Adipocyte (in vitro differentiated cells): Measurements from ENCODE around the gene PRDM8.
A peak's percentile ranks its signal among the peaks of the same experiment; 100 is the strongest.

ENCODE experiments used
- DNase-seq: peaks from one replicate; pipeline ENCODE4 v3.0.0-alpha.2; 2015; ENCODE audit warnings: low read depth
- H3K27me3 ChIP-seq: replicated peaks from 2 replicates; pipeline ENCODE4 v1.7.0; 2013; ENCODE audit warnings: mild to moderate bottlenecking, low read length, moderate library complexity; ENCODE audit not compliant: control insufficient read depth, insufficient read depth
- H3K36me3 ChIP-seq: 2 replicates; pipeline ENCODE4 v1.7.0; 2013; ENCODE audit warnings: low read length, mild to moderate bottlenecking, moderate library complexity; ENCODE audit not compliant: control insufficient read depth, insufficient read depth, severe bottlenecking
- H3K4me1 ChIP-seq: 2 replicates; pipeline ENCODE4 v1.7.0; 2013; ENCODE audit warnings: mild to moderate bottlenecking, low read length, moderate library complexity; ENCODE audit not compliant: control insufficient read depth, insufficient read depth
- H3K4me3 ChIP-seq: 2 replicates; pipeline ENCODE4 v1.7.0; 2013; ENCODE audit warnings: mild to moderate bottlenecking, low read length, moderate library complexity
- H3K9ac ChIP-seq: 2 replicates; pipeline ENCODE4 v1.7.0; 2013; ENCODE audit warnings: mild to moderate bottlenecking, low read length, moderate library complexity
- H3K9me3 ChIP-seq: 2 replicates; pipeline ENCODE4 v1.7.0; 2013; ENCODE audit warnings: mild to moderate bottlenecking, low read length, moderate library complexity; ENCODE audit not compliant: control insufficient read depth

Gene PRDM8

GRCh38 chr4:80216100-80216761 is 18.9 kb downstream of the PRDM8 start:
- Histone ChIP-seq H3K9me3 (no peaks in the 10 kb centered on the region), H3K4me1 (peaks cover 4% of the 10 kb centered on the region), H3K9ac (no peak overlapping the region), H3K27me3 (no peaks in the 10 kb centered on the region), H3K36me3 (no peaks in the 10 kb centered on the region), H3K4me3 (no peak overlapping the region)
- no peak for DNase-seq

GRCh38 chr4:80219301-80220025 is 22.2 kb downstream of the PRDM8 start:
- no peak for DNase-seq
- Histone ChIP-seq H3K4me1 (no peaks in the 10 kb centered on the region), H3K4me3 (no peak overlapping the region), H3K9me3 (no peaks in the 10 kb centered on the region), H3K27me3 (no peaks in the 10 kb centered on the region), H3K36me3 (no peaks in the 10 kb centered on the region), H3K9ac (no peak overlapping the region)

- Histone ChIP-seq H3K9ac (no peak overlapping the region), H3K4me1 (peaks cover 1% of the 10 kb centered on the region), H3K27me3 (no peaks in the 10 kb centered on the region), H3K4me3 (no peak overlapping the region), H3K9me3 (no peaks in the 10 kb centered on the region), H3K36me3 (no peaks in the 10 kb centered on the region)
- DNase-seq = no peak
Observed at GRCh38 chr4:80220711-80221110, 23.4 kb downstream of the PRDM8 start.

GRCh38 chr4:80221161-80221560 is 23.9 kb downstream of the PRDM8 start:
- Histone ChIP-seq H3K4me3 (no peak overlapping the region), H3K36me3 (no peaks in the 10 kb centered on the region), H3K4me1 (peaks cover 5% of the 10 kb centered on the region), H3K9ac (no peak overlapping the region), H3K27me3 (no peaks in the 10 kb centered on the region), H3K9me3 (no peaks in the 10 kb centered on the region)
- DNase-seq = peak; percentile 82

- no peak overlapping the region for H3K9ac ChIP-seq
- peaks cover 8% of the 10 kb centered on the region for H3K4me1 ChIP-seq
- no peak for DNase-seq
- H3K4me3 ChIP-seq = no peak overlapping the region
- no peaks in the 10 kb centered on the region for H3K27me3 ChIP-seq
- no peaks in the 10 kb centered on the region for H3K9me3 ChIP-seq
- H3K36me3 ChIP-seq = no peaks in the 10 kb centered on the region
Observed at GRCh38 chr4:80225595-80225994, 28.3 kb downstream of the PRDM8 start.

GRCh38 chr4:80226094-80226493 is 28.8 kb downstream of the PRDM8 start:
- no peak overlapping the region for H3K9ac ChIP-seq
- no peaks in the 10 kb centered on the region for H3K36me3 ChIP-seq
- H3K27me3 ChIP-seq = no peaks in the 10 kb centered on the region
- peaks cover 8% of the 10 kb centered on the region for H3K4me1 ChIP-seq
- no peak overlapping the region for H3K4me3 ChIP-seq
- no peaks in the 10 kb centered on the region for H3K9me3 ChIP-seq
- DNase-seq = peak; percentile 48

- Histone ChIP-seq H3K4me3 (no peak overlapping the region), H3K9ac (no peak overlapping the region), H3K4me1 (peaks cover 8% of the 10 kb centered on the region), H3K27me3 (no peaks in the 10 kb centered on the region), H3K9me3 (no peaks in the 10 kb centered on the region), H3K36me3 (no peaks in the 10 kb centered on the region)
- no peak for DNase-seq
Observed at GRCh38 chr4:80228460-80228859, 31.2 kb downstream of the PRDM8 start.

GRCh38 chr4:80229128-80229527 is 31.8 kb downstream of the PRDM8 start:
- DNase-seq = no peak
- Histone ChIP-seq H3K4me1 (peaks cover 11% of the 10 kb centered on the region), H3K9ac (no peak overlapping the region), H3K9me3 (no peaks in the 10 kb centered on the region), H3K4me3 (no peak overlapping the region), H3K36me3 (no peaks in the 10 kb centered on the region), H3K27me3 (no peaks in the 10 kb centered on the region)

- H3K36me3 ChIP-seq = no peaks in the 10 kb centered on the region
- H3K27me3 ChIP-seq = no peaks in the 10 kb centered on the region
- DNase-seq = no peak
- H3K9me3 ChIP-seq = no peaks in the 10 kb centered on the region
- no peak overlapping the region for H3K9ac ChIP-seq
- H3K4me1 ChIP-seq = peaks cover 16% of the 10 kb centered on the region
- no peak overlapping the region for H3K4me3 ChIP-seq
Observed at GRCh38 chr4:80229590-80229989, 32.3 kb downstream of the PRDM8 start.

GRCh38 chr4:80231180-80231579 is 33.9 kb downstream of the PRDM8 start:
- no peak for DNase-seq
- Histone ChIP-seq H3K36me3 (no peaks in the 10 kb centered on the region), H3K9ac (no peak overlapping the region), H3K9me3 (no peaks in the 10 kb centered on the region), H3K4me1 (peaks cover 14% of the 10 kb centered on the region), H3K27me3 (no peaks in the 10 kb centered on the region), H3K4me3 (no peak overlapping the region)

GRCh38 chr4:80232707-80233370 is 35.5 kb downstream of the PRDM8 start:
- H3K4me1 ChIP-seq = peaks cover 15% of the 10 kb centered on the region
- H3K36me3 ChIP-seq = no peaks in the 10 kb centered on the region
- no peak for DNase-seq
- no peak overlapping the region for H3K9ac ChIP-seq
- H3K27me3 ChIP-seq = no peaks in the 10 kb centered on the region
- no peak overlapping the region for H3K4me3 ChIP-seq
- H3K9me3 ChIP-seq = no peaks in the 10 kb centered on the region
